HG03469 (cell line): Measurements from ENCODE around the gene IL17RC.
"Not testable (repeated sequence)": the region's sequence is repeated elsewhere in the genome, so short reads cannot be mapped to it uniquely, and the experiment has no call there.

ENCODE experiments used
- ATAC-seq: cut with Tn5 transposase; IDR thresholded peaks from one replicate; pipeline ENCODE4 v1.9.1; 2021; ENCODE audit warnings: mild to moderate bottlenecking, moderate library complexity, moderate number of reproducible peaks; ENCODE audit not compliant: unreplicated experiment

IL17RC gene

DNA sequence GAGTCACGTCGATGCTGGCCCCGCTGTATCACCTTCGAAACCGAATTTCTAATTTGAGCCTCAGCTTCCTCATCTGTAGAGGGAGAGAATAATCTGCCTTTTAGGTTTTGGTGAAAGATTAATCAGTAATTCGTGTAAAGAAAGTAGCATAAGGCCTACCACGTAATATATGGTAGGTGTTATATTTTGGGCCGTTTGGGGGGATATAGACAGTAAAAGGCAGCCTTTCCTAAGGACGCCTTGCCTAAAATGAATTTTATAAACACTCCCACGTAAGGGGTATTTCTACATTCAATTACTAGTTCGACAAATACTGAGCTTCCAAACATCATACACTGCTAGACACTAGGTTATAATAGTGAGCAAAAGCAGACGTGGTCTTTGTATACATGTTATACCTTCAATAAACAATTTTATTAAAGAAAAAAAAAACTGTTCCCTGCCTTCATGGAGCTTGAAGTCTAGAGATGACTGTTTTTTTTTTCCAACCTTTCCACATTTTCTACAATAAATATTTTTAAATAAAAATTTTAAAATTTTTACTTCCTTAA is 25.8 kb upstream of the IL17RC start:
- ATAC-seq, result no peak

DNA sequence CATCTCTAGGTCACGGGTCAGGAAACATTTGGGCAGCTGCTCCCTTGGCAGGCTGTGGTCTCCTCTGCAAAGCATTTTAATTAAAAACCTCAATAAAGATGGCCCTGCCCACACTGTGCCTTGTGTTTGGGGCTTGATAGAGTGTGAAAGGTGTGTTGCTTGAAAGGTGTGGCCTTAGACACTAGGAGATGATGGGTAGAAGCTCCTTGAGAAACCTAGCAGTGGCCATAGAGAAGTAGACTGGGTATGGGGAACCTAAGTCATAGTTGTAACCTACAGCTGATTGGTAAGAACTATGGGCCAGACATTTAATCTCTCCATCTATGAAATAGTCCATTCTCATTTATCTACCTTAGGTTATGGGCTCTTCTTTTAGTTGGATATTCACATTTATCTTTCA is 23.2 kb upstream of the IL17RC start:
- no peak for ATAC-seq

DNA sequence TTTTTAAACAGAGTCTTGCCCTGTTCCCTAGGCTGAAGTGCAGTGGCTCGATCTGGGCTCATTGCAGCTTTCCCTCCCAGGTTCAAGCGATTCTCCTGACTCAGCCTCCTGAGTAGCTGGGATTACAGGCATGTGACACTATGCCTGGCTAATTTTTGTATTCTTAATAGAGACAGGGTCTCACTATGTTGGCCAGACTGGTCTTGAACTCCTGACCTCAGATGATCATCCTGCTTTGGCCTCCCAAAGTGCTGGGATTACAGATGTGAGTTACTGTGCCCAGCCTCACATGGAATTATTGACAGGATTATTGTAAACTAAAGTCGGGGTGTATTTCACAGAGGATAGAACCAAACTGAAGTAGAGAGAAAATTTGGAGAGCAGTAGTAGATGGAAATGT is 21.2 kb upstream of the IL17RC start:
- ATAC-seq, result not testable (repeated sequence)

DNA sequence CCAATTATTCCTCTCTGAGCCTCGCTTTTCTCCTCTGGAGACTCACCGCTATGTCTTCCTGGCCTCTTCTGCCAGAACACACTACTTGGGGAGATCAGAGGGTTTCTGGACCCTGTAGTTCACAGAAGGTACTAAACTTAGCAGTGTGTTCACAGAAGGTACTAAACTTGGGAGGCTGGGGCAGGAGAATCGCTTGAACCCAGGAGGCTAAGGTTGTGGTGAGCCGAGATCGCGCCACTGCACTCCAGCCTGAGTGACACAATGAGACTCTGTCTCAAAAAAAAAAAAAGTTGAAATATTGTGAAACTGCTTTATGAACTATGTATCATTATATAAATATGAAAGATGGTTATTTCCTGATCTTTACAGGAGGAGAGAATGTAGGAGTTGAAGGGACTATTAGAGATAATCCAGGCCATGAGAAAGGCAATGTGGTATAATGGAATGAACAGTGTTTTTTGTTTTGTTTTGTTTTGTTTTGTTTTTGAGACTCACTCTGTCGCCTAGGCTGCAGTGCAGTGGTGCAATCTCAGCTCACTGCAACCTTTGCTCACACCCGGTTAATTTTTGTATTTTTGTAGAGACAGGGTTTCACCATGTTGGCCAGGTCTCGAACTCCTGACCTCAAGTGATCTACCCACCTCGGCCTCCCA is 20.0 kb upstream of the IL17RC start:
- not testable (repeated sequence) for ATAC-seq

DNA sequence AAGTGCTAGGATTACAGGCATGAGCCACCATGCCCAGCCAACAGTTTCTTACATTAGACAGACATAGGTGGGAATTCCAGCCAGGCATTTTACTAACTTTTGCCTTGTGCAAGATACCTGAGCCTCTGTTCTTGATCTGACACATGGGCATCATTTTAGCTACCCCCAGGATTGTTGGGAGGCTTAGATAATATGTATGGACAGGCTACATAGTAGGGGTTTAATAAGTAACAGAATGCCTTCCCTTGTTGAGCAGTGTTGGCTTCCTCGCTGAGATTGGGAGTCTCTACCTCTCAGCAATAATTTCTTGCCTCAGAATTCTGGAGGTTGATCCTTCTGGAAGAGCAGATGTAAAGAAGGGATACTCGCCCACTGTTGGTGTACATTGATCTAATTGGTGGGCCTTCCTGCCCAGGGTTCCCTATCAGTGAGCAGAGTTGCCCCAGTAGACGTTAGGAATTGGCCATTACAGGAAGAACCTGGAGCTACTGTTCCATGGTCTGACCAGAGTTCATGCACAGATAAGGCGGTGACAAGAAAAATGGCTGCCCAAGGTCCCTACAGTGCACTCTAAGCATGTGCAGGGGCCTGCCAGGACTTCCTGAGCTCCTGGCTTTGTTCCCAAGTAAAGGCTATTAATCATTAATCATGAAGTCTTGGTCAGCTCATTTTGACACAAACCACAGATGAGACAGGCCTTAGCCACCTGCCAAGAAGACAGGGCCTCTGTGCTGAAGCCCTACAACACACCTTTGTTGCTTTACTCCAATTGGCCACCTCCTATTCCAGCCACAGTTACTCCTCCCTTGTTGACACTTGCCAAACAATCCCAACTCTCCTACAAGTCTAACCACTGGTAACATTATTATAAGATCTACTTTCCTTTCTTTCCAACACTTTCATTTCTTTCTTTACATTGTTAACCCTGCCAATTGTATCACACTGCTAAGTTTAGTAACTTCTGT is 19.2 kb upstream of the IL17RC start:
- ATAC-seq, result no peak

DNA sequence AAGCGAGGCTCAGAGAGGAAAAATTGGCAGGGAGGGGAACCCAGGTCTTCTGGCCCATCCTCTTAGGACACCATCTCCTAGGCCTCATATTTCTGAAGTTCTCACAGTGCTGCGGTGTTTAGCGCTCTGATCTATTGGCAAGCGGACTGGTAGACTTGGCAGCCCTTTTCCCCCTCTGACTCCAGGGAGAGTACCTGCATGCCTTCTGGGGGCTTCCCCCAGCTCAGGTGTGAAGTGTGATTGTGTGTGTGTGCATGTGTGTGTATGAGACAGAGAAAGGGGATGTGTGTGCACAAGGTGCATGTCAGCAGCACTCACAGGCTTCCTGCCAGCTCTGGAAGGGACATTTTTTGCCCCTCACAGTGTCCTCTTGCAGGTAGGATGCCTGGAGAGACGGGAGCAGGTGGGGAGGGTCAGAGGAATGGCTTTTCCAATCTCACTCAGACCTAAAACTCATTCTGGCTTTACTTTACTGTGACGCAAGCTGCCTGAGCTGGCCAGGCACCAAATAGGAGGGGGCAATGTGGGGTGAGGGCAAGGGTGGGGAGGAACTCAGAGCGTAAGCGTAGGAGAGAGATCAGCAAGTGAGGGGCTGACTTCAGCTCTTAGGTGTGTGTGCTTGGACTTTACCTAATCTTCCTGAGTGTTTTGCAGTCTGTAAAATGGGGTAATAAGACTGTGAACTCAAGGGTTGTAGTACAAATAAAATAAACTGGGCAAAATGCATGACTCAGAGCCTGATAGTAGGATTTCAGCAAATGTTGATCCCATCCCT is 18.2 kb upstream of the IL17RC start:
- ATAC-seq, result no peak

DNA sequence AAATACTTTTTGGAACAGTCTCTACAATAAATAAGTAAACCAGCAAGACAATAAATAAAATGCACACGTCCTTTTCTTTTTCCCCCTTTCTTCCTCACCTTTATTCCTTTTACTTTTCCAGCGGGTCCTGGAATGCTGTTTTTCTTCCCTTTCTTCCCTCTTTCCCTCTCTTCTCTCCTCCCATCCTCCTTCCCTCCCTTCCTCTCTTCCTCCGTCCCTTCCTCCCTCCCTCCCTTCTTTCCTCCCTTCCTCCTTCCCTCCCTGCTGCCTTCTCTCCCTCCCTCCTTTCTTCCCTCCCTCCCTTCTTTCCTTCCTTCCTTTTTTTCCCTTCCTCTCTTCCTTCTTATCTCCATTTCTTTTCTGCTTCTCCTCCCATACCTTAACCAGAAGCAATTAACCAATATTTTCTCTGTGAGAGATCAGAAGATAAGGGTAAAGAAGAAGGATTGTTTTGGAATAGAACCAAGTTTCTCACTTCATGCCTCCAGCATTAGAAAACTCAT is 17.6 kb upstream of the IL17RC start:
- no peak for ATAC-seq

DNA sequence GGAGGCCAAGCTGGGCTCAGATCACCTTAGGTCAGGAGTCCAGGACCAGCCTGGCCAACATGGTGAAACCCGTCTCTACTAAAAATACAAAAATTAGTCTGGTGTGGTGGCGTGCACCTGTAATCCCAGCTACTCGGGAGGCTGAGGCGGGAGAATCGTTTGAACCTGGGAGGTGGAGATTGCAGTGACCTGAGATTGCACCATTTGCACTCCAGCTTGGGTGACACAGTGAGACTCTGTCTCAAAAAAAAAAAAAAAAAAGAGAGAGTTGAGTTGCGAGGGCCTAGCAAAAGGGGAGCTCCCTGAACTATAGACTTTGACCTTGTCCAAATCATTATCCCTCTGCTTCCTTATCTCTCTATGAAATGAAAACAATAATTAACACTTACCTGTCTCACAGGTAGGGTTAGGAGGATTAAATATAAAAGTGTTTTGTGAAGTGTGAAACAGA is 15.9 kb upstream of the IL17RC start:
- not testable (repeated sequence) for ATAC-seq

DNA sequence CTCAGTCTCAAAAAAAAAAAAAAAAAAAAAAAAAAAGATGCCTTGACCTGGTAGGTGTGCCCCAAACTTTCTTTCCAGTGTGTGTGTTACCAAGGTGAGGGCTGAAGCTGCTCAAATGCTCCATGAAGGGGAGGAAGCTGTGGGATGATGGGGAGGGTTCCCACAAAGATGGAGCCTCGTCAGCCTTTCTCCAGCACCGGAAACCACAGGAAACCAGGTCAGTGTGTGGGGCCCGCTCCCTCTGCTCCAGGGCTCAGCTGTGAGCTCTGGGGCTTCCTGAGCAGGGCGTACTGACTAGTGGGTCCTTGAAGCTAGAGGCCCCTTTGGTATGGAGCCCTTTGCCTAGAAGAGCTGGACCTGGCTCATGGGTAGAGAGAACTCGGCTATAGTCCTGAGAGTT is 14.9 kb upstream of the IL17RC start:
- no peak for ATAC-seq

DNA sequence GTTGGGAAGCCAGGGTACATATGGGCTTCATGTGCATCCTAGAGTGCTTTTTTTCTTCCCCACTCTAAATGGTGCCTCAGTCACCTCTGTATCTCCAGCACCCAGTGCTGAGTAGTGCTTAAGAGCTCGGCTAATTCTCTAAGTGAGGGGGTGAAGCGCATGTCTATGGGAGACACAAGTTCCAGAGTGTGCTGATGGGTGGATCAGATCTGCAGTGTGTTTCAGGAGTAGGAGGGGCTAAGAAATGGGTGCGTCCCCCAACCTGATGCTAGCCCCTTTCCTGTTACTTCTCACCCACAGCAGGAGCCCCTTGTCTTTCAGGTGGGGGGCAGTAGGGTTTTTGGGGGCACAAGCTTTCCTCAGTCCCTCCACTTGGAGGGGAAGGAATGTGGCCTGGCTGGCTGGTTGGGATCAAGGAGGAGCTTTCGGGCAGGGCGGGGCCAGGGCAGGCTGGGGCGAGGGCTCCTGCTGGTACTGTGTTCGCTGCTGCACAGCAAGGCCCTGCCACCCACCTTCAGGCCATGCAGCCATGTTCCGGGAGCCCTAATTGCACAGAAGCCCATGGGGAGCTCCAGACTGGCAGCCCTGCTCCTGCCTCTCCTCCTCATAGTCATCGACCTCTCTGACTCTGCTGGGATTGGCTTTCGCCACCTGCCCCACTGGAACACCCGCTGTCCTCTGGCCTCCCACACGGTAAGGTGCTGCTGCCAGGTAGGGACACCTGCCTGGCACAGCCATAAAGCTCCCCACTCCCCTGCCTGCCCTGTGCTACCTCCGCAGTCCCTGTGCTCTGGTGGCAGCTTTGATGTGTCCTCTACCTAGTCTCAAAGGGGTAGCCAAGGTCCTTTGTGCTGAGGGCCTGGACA is 14.3 kb upstream of the IL17RC start, which contains the start of gene IL17RE:
TSS of gene IL17RE (plus strand) at position 477 of the 866 bp plus-strand sequence. CDS start at position 562, 85 bp downstream.
- no peak for ATAC-seq

DNA sequence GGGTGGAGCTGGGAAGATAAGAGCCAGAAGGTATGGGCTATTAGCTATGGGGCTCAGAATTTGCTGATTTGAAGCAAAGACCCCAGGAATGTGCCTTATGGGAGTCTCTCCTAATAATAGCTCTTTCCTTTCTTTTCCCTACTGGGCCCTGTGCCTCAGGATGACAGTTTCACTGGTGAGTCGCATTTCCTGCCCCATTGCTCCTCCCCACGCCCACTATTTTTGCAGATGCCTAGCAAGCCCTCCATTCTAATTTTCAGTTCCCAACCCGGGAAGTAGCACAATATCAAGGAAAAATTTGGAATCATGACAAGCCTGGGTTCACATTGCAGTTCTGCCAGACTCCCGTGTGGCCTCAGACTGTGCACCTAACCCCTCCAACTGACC is 13.7 kb upstream of the IL17RC start:
- no peak for ATAC-seq

DNA sequence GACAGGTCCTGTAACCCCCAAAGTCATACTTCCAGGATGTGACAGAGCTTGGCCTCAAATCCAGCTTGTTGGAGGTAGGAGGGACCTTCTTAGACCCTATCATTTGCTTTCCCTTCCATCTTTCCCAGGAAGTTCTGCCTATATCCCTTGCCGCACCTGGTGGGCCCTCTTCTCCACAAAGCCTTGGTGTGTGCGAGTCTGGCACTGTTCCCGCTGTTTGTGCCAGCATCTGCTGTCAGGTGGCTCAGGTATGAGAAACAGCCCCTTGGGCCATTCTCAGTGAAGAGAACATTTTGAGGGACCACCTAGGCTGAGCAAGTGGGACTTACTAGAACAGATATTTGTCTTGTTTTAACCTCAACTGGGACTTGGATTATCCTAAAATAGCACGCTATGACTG is 13.0 kb upstream of the IL17RC start:
- no peak for ATAC-seq

DNA sequence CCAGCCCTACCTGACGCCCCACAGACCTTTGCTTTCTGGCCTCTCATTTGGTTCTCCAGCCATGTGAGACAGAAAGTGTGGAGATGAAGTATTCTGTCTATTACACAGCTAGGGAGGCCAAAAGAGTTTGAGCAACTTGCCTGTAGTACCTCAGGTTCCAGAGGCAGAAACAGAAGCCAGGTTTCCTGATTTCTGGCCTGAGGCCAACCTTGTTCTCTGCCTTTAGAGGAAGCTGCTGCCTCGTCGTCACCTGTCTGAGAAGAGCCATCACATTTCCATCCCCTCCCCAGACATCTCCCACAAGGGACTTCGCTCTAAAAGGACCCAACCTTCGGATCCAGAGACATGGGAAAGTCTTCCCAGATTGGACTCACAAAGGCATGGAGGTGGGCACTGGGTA is 10.4 kb upstream of the IL17RC start:
- ATAC-seq, result no peak

DNA sequence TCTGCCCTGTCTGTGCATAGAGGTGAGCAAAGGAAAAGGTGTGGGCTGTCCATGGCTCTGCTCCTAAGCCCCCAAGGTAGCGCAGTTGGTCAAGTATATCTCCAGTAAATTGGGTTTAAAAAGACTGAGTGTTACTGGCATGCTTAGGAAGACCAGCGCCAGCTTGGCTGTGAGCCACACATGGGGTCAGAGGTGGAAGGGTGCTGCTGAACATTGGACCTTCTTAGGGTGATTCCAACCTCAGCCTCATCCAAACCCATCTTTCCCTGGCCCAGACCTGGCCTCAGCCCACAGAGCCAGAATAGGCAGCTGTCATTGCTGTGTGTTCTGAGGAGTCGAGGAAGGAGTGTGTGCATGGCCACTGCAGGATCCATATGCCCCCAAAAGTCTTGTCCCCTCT is 8.6 kb upstream of the IL17RC start:
- ATAC-seq, result no peak

DNA sequence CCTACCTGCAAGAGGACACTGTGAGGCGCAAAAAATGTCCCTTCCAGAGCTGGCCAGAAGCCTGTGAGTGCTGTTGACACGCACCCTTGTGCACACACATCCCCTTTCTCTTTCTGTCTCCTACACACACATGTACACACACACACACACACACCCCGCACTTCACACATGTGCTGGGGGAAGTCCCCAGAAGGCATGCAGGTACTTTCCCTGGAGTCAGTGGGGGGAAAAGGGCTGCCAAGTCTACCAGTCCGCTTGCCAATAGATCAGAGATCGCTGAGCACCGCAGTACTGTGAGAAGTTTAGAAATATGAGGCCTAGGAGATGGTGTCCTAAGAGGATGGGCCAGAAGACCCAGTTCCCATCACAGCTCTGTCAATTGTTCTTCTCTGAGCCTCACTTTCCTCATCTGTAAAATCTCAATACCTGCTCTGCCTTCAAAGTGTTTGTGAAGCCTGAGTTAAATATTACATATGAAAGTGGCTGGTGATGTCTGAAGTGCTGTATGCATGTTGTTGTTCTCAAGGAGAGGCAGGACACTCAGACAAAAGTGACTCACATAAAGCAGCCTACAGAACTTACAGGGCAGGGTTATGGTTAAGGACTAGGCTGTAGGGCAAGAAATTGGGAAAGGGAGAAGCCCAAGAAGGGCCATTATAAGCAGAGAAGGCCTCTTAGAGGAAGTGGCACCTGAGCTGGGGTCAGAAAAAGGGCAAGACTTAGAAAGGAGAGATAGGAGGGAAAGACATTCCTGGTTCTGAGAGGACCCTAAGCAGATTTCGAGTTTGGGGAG is 7.5 kb upstream of the IL17RC start:
- ATAC-seq, result no peak

DNA sequence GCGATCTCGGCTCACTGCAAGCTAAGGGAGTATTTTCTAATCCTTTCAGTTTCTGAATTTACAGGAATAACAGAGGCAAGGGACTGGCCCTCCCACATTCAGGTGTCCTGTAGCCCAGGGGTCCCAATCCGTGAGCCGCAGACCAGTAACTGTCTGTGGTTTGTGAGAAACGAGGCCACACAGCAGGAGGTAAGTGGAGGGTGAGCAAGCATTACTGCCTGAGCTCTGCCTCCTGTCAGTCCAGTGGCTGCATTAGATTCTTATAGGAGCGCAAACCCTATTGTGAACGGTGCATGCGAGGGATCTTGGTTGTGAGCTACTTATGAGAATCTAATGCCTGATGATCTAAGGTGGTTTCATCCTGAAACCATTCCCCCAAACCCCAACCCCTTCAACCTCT is 5.0 kb upstream of the IL17RC start:
- ATAC-seq, result no peak

DNA sequence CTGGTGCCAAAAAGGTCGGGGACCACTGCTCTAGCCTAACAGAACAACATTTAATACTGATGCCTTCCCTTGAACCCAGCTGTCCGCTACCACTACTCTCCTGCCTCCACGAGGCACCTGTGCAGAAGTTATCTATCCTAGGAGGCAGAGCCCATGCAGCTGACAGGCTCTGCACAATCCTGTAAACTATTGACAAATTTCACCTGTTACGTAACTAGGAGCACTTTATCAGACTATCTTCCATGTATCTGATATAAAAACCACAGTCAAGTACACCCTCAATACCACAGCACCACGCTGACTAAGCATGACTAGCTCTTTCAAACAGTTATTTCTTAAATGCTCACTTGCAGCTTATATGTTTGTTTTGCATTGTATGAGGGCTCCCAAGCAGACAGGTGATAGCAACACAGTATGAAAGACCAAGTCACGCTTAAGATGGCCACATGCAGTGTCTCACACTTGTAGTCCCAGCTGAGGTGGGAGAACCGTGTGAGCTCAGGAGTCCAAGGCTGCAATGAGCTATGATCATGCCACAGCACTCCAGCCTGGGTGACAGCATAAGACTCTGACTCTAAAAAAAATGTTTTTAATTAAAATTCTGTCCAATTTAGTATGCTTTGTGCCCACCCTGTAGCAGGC is 4.5 kb upstream of the IL17RC start:
- no peak for ATAC-seq

DNA sequence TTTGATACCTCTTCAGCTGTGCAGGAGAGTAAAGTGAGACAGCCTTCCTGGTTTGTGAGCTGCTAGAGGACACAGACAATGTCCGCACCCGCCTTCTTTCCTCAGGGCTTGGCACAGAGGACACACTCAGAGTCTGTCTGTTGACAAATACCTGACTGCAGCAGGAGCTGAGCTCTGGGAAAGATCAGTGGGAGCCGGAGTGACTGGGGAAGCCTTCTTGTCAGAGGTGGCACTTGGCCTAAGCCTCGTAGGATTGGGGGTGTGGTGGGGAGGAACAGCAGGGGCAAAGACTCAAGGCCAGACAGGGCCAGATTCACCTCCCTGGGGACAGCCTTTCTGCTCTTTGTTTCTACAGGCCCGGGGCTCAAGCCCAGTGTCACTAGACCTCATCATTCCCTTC is 3.3 kb upstream of the IL17RC start:
- no peak for ATAC-seq

DNA sequence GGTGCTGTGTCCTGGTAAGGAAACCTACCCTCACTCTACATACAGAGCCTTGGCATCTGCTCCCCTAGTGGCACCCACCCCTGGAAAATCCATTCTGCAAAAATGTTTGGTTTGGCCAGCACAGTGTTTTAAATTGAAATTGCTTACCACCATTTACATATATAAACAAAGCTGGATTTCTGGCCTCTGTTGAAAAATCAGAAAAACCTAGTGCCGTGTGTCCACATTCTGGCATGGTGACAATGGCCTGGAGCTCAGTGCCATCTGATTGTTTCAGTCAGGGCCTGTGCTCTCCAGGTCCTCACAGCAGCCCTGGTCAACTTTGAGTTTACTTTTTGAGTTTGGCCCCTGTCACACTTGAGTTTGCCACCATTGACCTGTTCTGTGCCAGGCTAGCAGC is 2.9 kb upstream of the IL17RC start:
- no peak for ATAC-seq
